GM23338 (cell line): ENCODE data around the gene SEMA4C. TPM values are rescaled to one million over a fixed set of nuclear protein-coding genes. Genes with fewer than 3 reads are reported as not detected.
"Not testable (repeated sequence)": the region's sequence is repeated elsewhere in the genome, so short reads cannot be mapped to it uniquely, and the experiment has no call there.

Experiments
- ATAC-seq: fragments of 200-7000 bp; cut with Tn5 transposase; 3 replicates; pipeline ENCODE4 v1.9.1; 2020
- DNase-seq: peaks from one replicate; pipeline ENCODE4 v3.0.0-alpha.2; 2015; ENCODE audit warnings: low spot score
- H2AFZ ChIP-seq: fragments of 200-600 bp; sonication (generic); 2 replicates; pipeline ENCODE4 v1.8.0; 2016; ENCODE audit warnings: antibody characterized with exemption, mild to moderate bottlenecking, moderate library complexity
- H3F3A ChIP-seq: fragments of 200-600 bp; sonication (generic); replicated peaks from 2 replicates; pipeline ENCODE4 v1.8.0; 2017; ENCODE audit warnings: antibody characterized with exemption, mixed run types, low read depth
- H3K27ac ChIP-seq: fragments of 200-600 bp; sonication (generic); 2 replicates; pipeline ENCODE4 v1.6.1; 2016; ENCODE audit warnings: low read depth
- H3K27me3 ChIP-seq: fragments of 200-600 bp; sonication (generic); 2 replicates; pipeline ENCODE4 v1.8.0; 2016; ENCODE audit warnings: mild to moderate bottlenecking, mixed run types, moderate library complexity; ENCODE audit not compliant: insufficient read depth
- H3K36me3 ChIP-seq: fragments of 200-600 bp; sonication (generic); 2 replicates; pipeline ENCODE4 v1.8.0; 2016; ENCODE audit warnings: mild to moderate bottlenecking; ENCODE audit not compliant: insufficient read depth
- H3K4me1 ChIP-seq: fragments of 200-600 bp; sonication (generic); 2 replicates; pipeline ENCODE4 v1.8.0; 2016; ENCODE audit warnings: mild to moderate bottlenecking, moderate library complexity; ENCODE audit not compliant: insufficient read depth
- H3K4me2 ChIP-seq: fragments of 200-600 bp; sonication (generic); 2 replicates; pipeline ENCODE4 v1.7.1; 2017; ENCODE audit warnings: mixed run types
- H3K4me3 ChIP-seq: fragments of 200-600 bp; sonication (generic); 2 replicates; pipeline ENCODE4 v1.6.1; 2016; ENCODE audit warnings: mixed run types
- H3K79me2 ChIP-seq: fragments of 200-600 bp; sonication (generic); replicated peaks from 2 replicates; pipeline ENCODE4 v1.8.0; 2017; ENCODE audit warnings: mild to moderate bottlenecking; ENCODE audit not compliant: insufficient read depth
- H3K9me2 ChIP-seq: fragments of 200-600 bp; sonication (generic); 2 replicates; pipeline ENCODE4 v1.8.0; 2017; ENCODE audit not compliant: insufficient read depth
- H4K20me1 ChIP-seq: fragments of 200-600 bp; sonication (generic); replicated peaks from 2 replicates; pipeline ENCODE4 v1.8.0; 2017; ENCODE audit warnings: mild to moderate bottlenecking; ENCODE audit not compliant: insufficient read depth
- H3K27ac Mint-ChIP-seq: 2 replicates; pipeline ENCODE4 v1.8.0; 2020; ENCODE audit warnings: inconsistent platforms, mild to moderate bottlenecking, moderate library complexity, mixed read lengths
- H3K27me3 Mint-ChIP-seq: 3 replicates; pipeline ENCODE4 v1.8.0; 2022; ENCODE audit warnings: low read depth, mild to moderate bottlenecking, moderate library complexity, mixed read lengths, inconsistent platforms; ENCODE audit not compliant: insufficient read depth, poor library complexity
- H3K36me3 Mint-ChIP-seq: 3 replicates; pipeline ENCODE4 v1.8.0; 2021; ENCODE audit warnings: low read depth, mild to moderate bottlenecking, inconsistent platforms, moderate library complexity, mixed read lengths
- H3K4me1 Mint-ChIP-seq: 3 replicates; pipeline ENCODE4 v1.8.0; 2020; ENCODE audit warnings: mild to moderate bottlenecking, inconsistent platforms, mixed read lengths
- H3K4me3 Mint-ChIP-seq: 3 replicates; pipeline ENCODE4 v1.8.0; 2021; ENCODE audit warnings: moderate library complexity, mild to moderate bottlenecking, inconsistent platforms, mixed read lengths
- H3K9me3 Mint-ChIP-seq: 3 replicates; pipeline ENCODE4 v1.8.0; 2020; ENCODE audit warnings: moderate library complexity, mild to moderate bottlenecking, inconsistent platforms, mixed read lengths
- CREB1 ChIP-seq: fragments of 250-450 bp; sonication (Bioruptor Pico); IDR thresholded peaks from 2 replicates; pipeline ENCODE4 v1.5.0; 2020; ENCODE audit warnings: low read depth, mild to moderate bottlenecking, moderate library complexity
- EZH2 ChIP-seq: fragments of 200-600 bp; sonication (generic); IDR thresholded peaks from one replicate; pipeline ENCODE4 v1.8.0; 2017; ENCODE audit warnings: antibody characterized with exemption, mild to moderate bottlenecking, low read depth; ENCODE audit not compliant: unreplicated experiment
- JUNB ChIP-seq: IDR thresholded peaks from one replicate; pipeline ENCODE4 v1.6.1; 2016; ENCODE audit warnings: antibody characterized with exemption; ENCODE audit not compliant: unreplicated experiment
- NANOG ChIP-seq: IDR thresholded peaks from 2 replicates; pipeline ENCODE4 v1.6.1; 2016; ENCODE audit warnings: antibody characterized with exemption, borderline replicate concordance
- POLR2AphosphoS5 ChIP-seq: IDR thresholded peaks from 2 replicates; pipeline ENCODE4 v1.6.1; 2016; ENCODE audit warnings: antibody characterized with exemption, low read depth
- REST ChIP-seq: IDR thresholded peaks from one replicate; pipeline ENCODE4 v1.6.1; 2018; ENCODE audit warnings: antibody characterized with exemption; ENCODE audit not compliant: unreplicated experiment
- ZNF114 ChIP-seq: fragments of 250-450 bp; sonication (Bioruptor Pico); IDR thresholded peaks from 2 replicates; pipeline ENCODE4 v1.5.0; 2020; ENCODE audit warnings: mild to moderate bottlenecking, moderate library complexity
- ZNF331 ChIP-seq: fragments of 250-450 bp; sonication (Bioruptor Pico); IDR thresholded peaks from 2 replicates; pipeline ENCODE4 v1.5.0; 2020; ENCODE audit warnings: low read depth, mild to moderate bottlenecking, moderate library complexity
- ZNF462 ChIP-seq: fragments of 250-450 bp; sonication (Bioruptor Pico); IDR thresholded peaks from 2 replicates; pipeline ENCODE4 v1.5.0; 2020; ENCODE audit warnings: mild to moderate bottlenecking, moderate library complexity
- polyA plus RNA-seq: library from polyadenylated mRNA; unstranded; fragments of >200 nt; fragmentation: Nextera tagmentation; extraction: Ambion mirVana; gene quantifications from 2 replicates; pipeline ENCODE4 v1.2.1, GENCODE V29; 2016
- total RNA-seq: library from RNA; depleted of rRNA; stranded (reverse); fragments of >200 nt; shearing (Covaris generic); gene quantifications from 2 replicates; pipeline ENCODE4 v1.2.3, GENCODE V29; 2014

The SEMA4C gene
- total and polyA plus RNA-seq, 2 experiments from 2014 or later, result 16.8 to 80.7 TPM

GRCh38 chr2:96890252-96890651 is 20.4 kb upstream of the SEMA4C start (continued):
- TF ChIP-seq REST (no peak), JUNB (no peak), EZH2 (no peak), ZNF114 (CRISPR knock-in tag) (no peak), ZNF331 (CRISPR knock-in tag) (no peak)

- not testable (repeated sequence) for H3K4me2 ChIP-seq, H3K9me3 Mint-ChIP-seq, H3F3A ChIP-seq, H4K20me1 ChIP-seq, H3K4me1 ChIP-seq, H3K27me3 ChIP-seq, DNase-seq, H3K27ac Mint-ChIP-seq, H2AFZ ChIP-seq, H3K9me2 ChIP-seq, H3K36me3 Mint-ChIP-seq, H3K4me3 Mint-ChIP-seq, H3K4me3 ChIP-seq, H3K36me3 ChIP-seq, ATAC-seq, H3K27ac ChIP-seq, H3K79me2 ChIP-seq
- Mint-ChIP-seq H3K27me3 (peaks cover 15% of the 10 kb centered on the region), H3K4me1 (peaks cover 32% of the 10 kb centered on the region)
Observed at GRCh38 chr2:96889502-96889901, 19.6 kb upstream of the SEMA4C start.

- DNase-seq (no peak), ATAC-seq (no peak)
- no peaks in the 10 kb centered on the region; the same call in 1 of the 2 replicates for H3K4me1 ChIP-seq
- no peak overlapping the region for H3K27ac ChIP-seq
- no peak overlapping the region for H3K4me3 Mint-ChIP-seq
- H3K9me3 Mint-ChIP-seq, result no peaks in the 10 kb centered on the region
- peaks cover 19% of the 10 kb centered on the region for H3K27me3 Mint-ChIP-seq
- H3K36me3 Mint-ChIP-seq, result no peaks in the 10 kb centered on the region
- H3K27me3 ChIP-seq, result no peaks in the 10 kb centered on the region
- H4K20me1 ChIP-seq, result no peaks in the 10 kb centered on the region
- H3F3A ChIP-seq, result no peaks in the 10 kb centered on the region
- H3K4me1 Mint-ChIP-seq, result peaks cover 32% of the 10 kb centered on the region
- no peaks in the 10 kb centered on the region for H3K36me3 ChIP-seq
- no peaks in the 10 kb centered on the region for H3K79me2 ChIP-seq
- H2AFZ ChIP-seq, result no peak overlapping the region; the same call in 1 of the 2 replicates
- H3K4me2 ChIP-seq, result no peak overlapping the region
- no peak overlapping the region for H3K4me3 ChIP-seq
- no peak overlapping the region for H3K27ac Mint-ChIP-seq
- H3K9me2 ChIP-seq, result no peaks in the 10 kb centered on the region
- TF ChIP-seq ZNF462, result no peak
- TF ChIP-seq EZH2, result no peak
- TF ChIP-seq POLR2AphosphoS5, result no peak
- no peak for TF ChIP-seq NANOG
- TF ChIP-seq ZNF114 (CRISPR knock-in tag), result no peak
- no peak for TF ChIP-seq ZNF331 (CRISPR knock-in tag)
- TF ChIP-seq CREB1, result no peak
Observed at GRCh38 chr2:96888072-96889011, 18.5 kb upstream of the SEMA4C start.
